Mesendoderm (in vitro differentiated cells): ENCODE data around the gene SLC43A2.
"Not testable (repeated sequence)": the region's sequence is repeated elsewhere in the genome, so short reads cannot be mapped to it uniquely, and the experiment has no call there.

Experiments
- DNase-seq: peaks from one replicate; pipeline ENCODE4 v3.0.0; 2013
- H2AK5ac ChIP-seq: 2 replicates; pipeline ENCODE4 v1.6.1; 2013; ENCODE audit warnings: low read length, inconsistent platforms
- H2BK120ac ChIP-seq: 2 replicates; pipeline ENCODE4 v1.6.1; 2013; ENCODE audit warnings: low read depth, mild to moderate bottlenecking, low read length, moderate library complexity, mixed read lengths
- H2BK15ac ChIP-seq: replicated peaks from 2 replicates; pipeline ENCODE4 v1.6.1; 2013; ENCODE audit warnings: low read depth, mild to moderate bottlenecking, moderate library complexity
- H2BK5ac ChIP-seq: 2 replicates; pipeline ENCODE4 v1.6.1; 2013; ENCODE audit warnings: low read length, inconsistent platforms
- H3K18ac ChIP-seq: 2 replicates; pipeline ENCODE4 v1.6.1; 2013; ENCODE audit warnings: mild to moderate bottlenecking, low read length, mixed read lengths
- H3K23ac ChIP-seq: one replicate; pipeline ENCODE4 v1.6.1; 2013; ENCODE audit warnings: low read length
- H3K27ac ChIP-seq: 2 replicates; pipeline ENCODE4 v1.5.1; 2013; ENCODE audit warnings: low read depth, mild to moderate bottlenecking, inconsistent platforms, low read length, moderate library complexity
- H3K27me3 ChIP-seq: 2 replicates; pipeline ENCODE4 v1.6.1; 2013; ENCODE audit warnings: low read length, control low read depth, mild to moderate bottlenecking, inconsistent platforms; ENCODE audit not compliant: insufficient read depth, poor library complexity
- H3K36me3 ChIP-seq: 2 replicates; pipeline ENCODE4 v1.6.1; 2013; ENCODE audit warnings: low read length, inconsistent platforms; ENCODE audit not compliant: control insufficient read depth, insufficient read depth
- H3K4ac ChIP-seq: one replicate; pipeline ENCODE4 v1.6.1; 2013; ENCODE audit warnings: low read depth, mild to moderate bottlenecking, low read length, moderate library complexity
- H3K4me1 ChIP-seq: 2 replicates; pipeline ENCODE4 v1.6.1; 2013; ENCODE audit warnings: low read depth, low read length, inconsistent platforms; ENCODE audit not compliant: control insufficient read depth
- H3K4me2 ChIP-seq: 2 replicates; pipeline ENCODE4 v1.6.1; 2013; ENCODE audit warnings: low read length
- H3K4me3 ChIP-seq: 2 replicates; pipeline ENCODE4 v1.5.1; 2013; ENCODE audit warnings: mild to moderate bottlenecking, low read length
- H3K56ac ChIP-seq: one replicate; pipeline ENCODE4 v1.6.1; 2013; ENCODE audit warnings: low read length
- H3K79me1 ChIP-seq: 2 replicates; pipeline ENCODE4 v1.6.1; 2013; ENCODE audit warnings: low read length, inconsistent platforms
- H3K79me2 ChIP-seq: 2 replicates; pipeline ENCODE4 v1.6.1; 2013; ENCODE audit warnings: mild to moderate bottlenecking, low read length; ENCODE audit not compliant: control insufficient read depth, insufficient read depth
- H3K9ac ChIP-seq: 2 replicates; pipeline ENCODE4 v1.6.1; 2013; ENCODE audit warnings: low read length, inconsistent platforms
- H4K5ac ChIP-seq: one replicate; pipeline ENCODE4 v1.6.1; 2013; ENCODE audit warnings: low read length
- H4K8ac ChIP-seq: one replicate; pipeline ENCODE4 v1.6.1; 2013; ENCODE audit warnings: low read depth, mild to moderate bottlenecking, control low read depth, low read length, moderate library complexity
- WGBS: extraction: QIAGEN DNeasy Blood & Tissue Kit; methylation state at CpG from one replicate; pipeline ENCODE4 v1.1.7; 2013; ENCODE audit warnings: low lambda C conversion rate, missing lambda C conversion rate; ENCODE audit not compliant: insufficient coverage; ENCODE audit errors: extremely low coverage; 5-methylcytosine and 5-hydroxymethylcytosine counted together

SLC43A2 gene

GRCh38 chr17:1658100-1658499 is 29.5 kb upstream of the SLC43A2 start:
- Histone ChIP-seq H3K36me3 (peaks cover 64% of the 10 kb centered on the region), H3K18ac (no peak overlapping the region), H3K79me2 (no peaks in the 10 kb centered on the region), H3K27me3 (no peaks in the 10 kb centered on the region), H3K27ac (no peak overlapping the region), H3K56ac (no peak overlapping the region), H2BK120ac (no peak overlapping the region), H2BK15ac (no peak overlapping the region), H3K23ac (no peak overlapping the region), H3K4ac (no peak overlapping the region), H2BK5ac (no peak overlapping the region), H3K4me1 (no peaks in the 10 kb centered on the region), H3K4me3 (no peak overlapping the region), H4K8ac (no peak overlapping the region), H3K9ac (no peak overlapping the region), H3K79me1 (peaks cover 1% of the 10 kb centered on the region), H4K5ac (no peak overlapping the region), H3K4me2 (no peak overlapping the region), H2AK5ac (no peak overlapping the region)
- no CpG with 5 or more reads among the region's 9 CpGs for WGBS
- DNase-seq = no peak

GRCh38 chr17:1653735-1654134 is 25.1 kb upstream of the SLC43A2 start:
- WGBS = no CpG with 5 or more reads among the region's 14 CpGs
- H3K36me3 ChIP-seq = peaks cover 48% of the 10 kb centered on the region
- DNase-seq = no peak

GRCh38 chr17:1652794-1653193 is 24.2 kb upstream of the SLC43A2 start:
- not testable (repeated sequence) for H3K4ac ChIP-seq, H4K8ac ChIP-seq, H3K4me3 ChIP-seq, H4K5ac ChIP-seq, DNase-seq, H3K79me2 ChIP-seq, H2BK5ac ChIP-seq, H3K4me1 ChIP-seq, H2BK15ac ChIP-seq, H3K56ac ChIP-seq, H2BK120ac ChIP-seq, H3K9ac ChIP-seq, H3K79me1 ChIP-seq, H3K27ac ChIP-seq, H2AK5ac ChIP-seq, H3K18ac ChIP-seq, H3K23ac ChIP-seq, H3K4me2 ChIP-seq, H3K27me3 ChIP-seq
- WGBS = no CpG with 5 or more reads among the region's 7 CpGs
- peaks cover 38% of the 10 kb centered on the region for H3K36me3 ChIP-seq

More at GRCh38 chr17:1653735-1654134, 25.1 kb upstream of the SLC43A2 start:
- Histone ChIP-seq H2BK120ac (no peak overlapping the region), H3K27ac (no peak overlapping the region), H3K4me3 (no peak overlapping the region), H3K4me2 (no peak overlapping the region), H2BK15ac (no peak overlapping the region), H3K4ac (no peak overlapping the region), H3K79me1 (peaks cover 1% of the 10 kb centered on the region), H3K18ac (no peak overlapping the region), H3K27me3 (no peaks in the 10 kb centered on the region), H2BK5ac (no peak overlapping the region), H3K4me1 (no peaks in the 10 kb centered on the region), H4K8ac (no peak overlapping the region), H2AK5ac (no peak overlapping the region), H3K56ac (no peak overlapping the region), H3K9ac (no peak overlapping the region), H3K23ac (no peak overlapping the region), H4K5ac (no peak overlapping the region), H3K79me2 (no peaks in the 10 kb centered on the region)

- Histone ChIP-seq H3K23ac (no peak overlapping the region), H3K79me2 (no peaks in the 10 kb centered on the region), H3K4me1 (no peaks in the 10 kb centered on the region), H2BK5ac (no peak overlapping the region), H2BK120ac (no peak overlapping the region), H3K18ac (no peak overlapping the region), H3K36me3 (peaks cover 34% of the 10 kb centered on the region), H3K56ac (no peak overlapping the region), H3K4me2 (no peak overlapping the region), H3K27me3 (no peaks in the 10 kb centered on the region), H2BK15ac (no peak overlapping the region), H3K27ac (no peak overlapping the region), H4K8ac (no peak overlapping the region), H2AK5ac (no peak overlapping the region), H3K4ac (no peak overlapping the region), H3K79me1 (no peaks in the 10 kb centered on the region), H4K5ac (no peak overlapping the region), H3K4me3 (no peak overlapping the region), H3K9ac (no peak overlapping the region)
- no CpG with 5 or more reads among the region's 4 CpGs for WGBS
- DNase-seq = no peak
Measured at GRCh38 chr17:1651559-1651844, 22.9 kb upstream of the SLC43A2 start.

- Histone ChIP-seq H3K4ac (no peak overlapping the region), H3K4me3 (no peak overlapping the region), H3K23ac (no peak overlapping the region), H3K27ac (no peak overlapping the region), H4K8ac (no peak overlapping the region), H3K27me3 (no peaks in the 10 kb centered on the region), H3K4me1 (peaks cover under 1% of the 10 kb centered on the region), H3K4me2 (no peak overlapping the region), H2AK5ac (no peak overlapping the region), H4K5ac (no peak overlapping the region), H3K79me1 (no peaks in the 10 kb centered on the region), H3K18ac (no peak overlapping the region), H3K79me2 (no peaks in the 10 kb centered on the region), H3K36me3 (peaks cover 30% of the 10 kb centered on the region), H3K9ac (no peak overlapping the region), H2BK15ac (no peak overlapping the region), H2BK120ac (no peak overlapping the region), H2BK5ac (no peak overlapping the region), H3K56ac (no peak overlapping the region)
- no CpG with 5 or more reads among the region's 22 CpGs for WGBS
- DNase-seq = no peak
Measured at GRCh38 chr17:1650731-1651558, 22.3 kb upstream of the SLC43A2 start.
